Adipose tissue (tissue), 3 donors: Measurements from ENCODE around the gene PIK3C3. TPM values are rescaled to one million over a fixed set of nuclear protein-coding genes. Genes with fewer than 3 reads are reported as not detected.

Experiments used
- H3K27ac ChIP-seq: one replicate; pipeline ENCODE4 v1.5.1; 2013; ENCODE audit warnings: low read depth, low read length
- WGBS, 3 donors: extraction: QIAGEN DNeasy Blood & Tissue Kit; methylation state at CpG; one replicate each; pipeline ENCODE4 v1.1.7; 2013; 5-methylcytosine and 5-hydroxymethylcytosine counted together
- polyA plus RNA-seq, 3 donors: library from polyadenylated mRNA; stranded (reverse); fragments of 200-250 nt; gene quantifications; one replicate each; pipeline ENCODE4 v1.2.3, GENCODE V29; 2013
- donor health status: healthy with polysubstance abuse.
- donor health status: Bipolar disorder and iron deficiency.
- donor health status: healthy.

PIK3C3 gene
- polyA plus RNA-seq, result 10 to 100 TPM; 14.5 to 31.8 (median 20.5) TPM

DNA sequence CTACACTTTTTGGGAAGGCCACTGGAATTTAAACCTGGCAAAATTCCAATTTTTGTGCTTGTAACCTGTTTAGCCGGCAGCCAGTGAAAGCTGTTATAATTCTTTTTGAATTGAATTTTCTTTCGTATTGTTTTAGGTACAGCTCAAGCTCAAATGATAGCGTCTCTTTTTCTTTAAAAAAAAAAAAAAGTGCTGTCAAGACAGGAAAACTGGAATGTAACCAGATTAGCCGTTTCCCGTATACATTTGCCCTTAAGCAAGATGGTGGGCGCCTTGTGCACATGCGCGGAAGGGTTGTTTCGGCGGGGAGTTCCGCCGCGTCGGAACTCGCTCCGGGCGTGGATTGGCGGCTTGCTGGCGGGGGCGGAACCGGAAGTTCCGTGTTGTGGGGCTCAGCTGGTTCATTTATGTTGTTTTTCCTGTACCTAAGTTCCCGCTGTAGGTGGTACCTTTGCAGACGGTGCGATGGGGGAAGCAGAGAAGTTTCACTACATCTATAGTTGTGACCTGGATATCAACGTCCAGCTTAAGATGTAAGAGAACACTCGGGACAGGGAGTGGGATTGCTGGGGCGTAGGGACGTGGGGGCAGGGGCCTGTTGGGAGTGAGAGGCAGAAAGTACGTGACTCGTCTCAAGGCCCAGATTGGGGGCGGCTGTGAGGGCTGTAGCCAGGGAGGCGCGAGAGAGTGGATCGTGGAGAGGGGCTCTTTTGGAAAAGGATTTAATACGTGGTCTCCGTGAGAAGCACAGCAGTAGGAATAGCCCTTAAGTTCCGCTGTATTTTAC is at the start of gene PIK3C3:
PIK3C3 (plus strand) TSS at position 408 of the 787 bp plus-strand sequence; CDS start at position 466, 58 bp downstream.
- 1% methylated on average over 38 of the region's 38 CpGs for WGBS, 3 donors
- H3K27ac ChIP-seq, result no peak within 1 kb of the TSS

DNA sequence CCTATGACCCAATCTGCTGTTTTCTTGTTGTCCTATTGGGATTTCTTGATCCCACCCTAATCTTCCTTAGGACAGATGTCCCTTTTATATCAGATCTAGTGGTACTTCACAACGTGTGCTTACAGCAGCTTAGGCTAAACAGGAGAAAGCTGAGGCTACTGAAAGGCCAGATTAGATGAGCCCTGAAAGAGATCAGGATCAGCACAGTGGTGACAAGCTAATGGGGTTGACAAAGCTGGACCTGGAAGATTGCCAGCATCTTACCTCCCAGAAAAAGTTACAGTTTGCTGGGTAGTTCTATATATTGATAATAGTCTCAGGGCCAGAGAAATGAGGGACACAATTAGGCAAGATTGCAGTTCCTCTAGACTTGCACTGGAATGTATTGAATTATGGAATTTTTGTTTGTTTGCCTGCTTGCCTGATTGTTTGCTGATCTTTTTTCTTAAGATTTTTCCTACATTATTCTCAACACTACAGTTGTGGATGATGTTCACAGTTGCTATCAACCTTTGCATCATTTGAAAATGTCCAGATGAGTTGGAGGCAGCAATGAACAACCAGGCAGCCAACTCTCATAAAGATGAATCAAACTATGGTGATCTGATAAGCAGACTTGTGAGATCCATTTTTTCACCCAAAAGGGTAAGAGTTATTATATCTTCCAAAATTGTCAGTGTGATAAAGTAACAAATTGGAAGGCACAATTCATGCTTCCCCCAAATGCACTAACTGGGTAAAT is 49.1 kb upstream of the PIK3C3 start:
- no peak overlapping the region for H3K27ac ChIP-seq
- WGBS, 3 donors, result 70 to 71% (median 71%) methylated on average over 1 of the region's 1 CpG

DNA sequence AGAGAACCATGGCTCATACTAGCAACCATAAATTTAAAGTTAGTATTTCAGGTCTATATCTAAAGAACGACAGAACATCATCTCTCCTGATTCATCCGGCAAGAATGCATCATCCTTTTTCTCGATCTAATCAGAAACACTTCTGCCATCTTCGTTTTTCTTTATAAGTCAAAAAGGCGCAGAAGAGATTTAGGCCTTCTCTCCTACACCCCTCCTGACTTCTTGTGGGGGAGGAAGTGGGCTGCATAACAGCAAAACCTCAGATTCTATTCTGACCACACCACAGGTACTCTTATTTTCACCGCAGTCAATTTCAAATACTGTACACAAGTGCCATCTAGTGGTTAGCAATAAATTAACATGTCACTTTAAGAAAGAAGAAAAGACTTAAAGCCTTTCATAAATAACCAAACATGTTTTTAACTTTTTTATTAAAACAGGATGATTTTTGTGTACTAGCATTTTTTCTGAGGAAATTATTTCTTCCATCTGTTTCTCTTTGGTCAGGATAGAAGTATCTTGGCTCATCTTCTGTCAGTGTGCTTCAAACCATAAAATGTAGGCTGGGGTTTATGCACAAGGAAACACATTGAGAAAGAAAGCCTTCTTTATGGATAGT is 48.4 kb upstream of the PIK3C3 start:
- 22 to 31% (median 29%) methylated on average over 6 of the region's 6 CpGs for WGBS, 3 donors
- H3K27ac ChIP-seq, result no peak overlapping the region

DNA sequence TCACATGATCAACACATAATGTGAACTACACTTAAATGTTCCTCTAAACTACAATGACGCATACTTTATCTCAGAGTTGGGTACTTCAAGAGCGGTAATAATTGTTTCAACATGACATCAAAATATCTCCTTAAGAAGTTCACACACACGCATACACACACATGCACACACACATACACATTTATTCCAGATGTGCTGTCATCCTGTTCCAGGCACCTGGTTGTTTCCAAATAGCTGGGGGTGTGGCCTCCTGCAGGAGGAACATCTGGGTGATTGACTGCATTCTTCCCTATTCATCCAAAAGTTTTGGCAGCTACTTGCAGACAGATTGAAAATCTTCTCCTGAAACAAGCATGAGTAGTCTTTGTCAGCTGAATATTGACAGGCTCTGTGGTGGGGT is 37.9 kb upstream of the PIK3C3 start:
- 87 to 91% (median 87%) methylated on average over 3 of the region's 3 CpGs for WGBS, 3 donors

DNA sequence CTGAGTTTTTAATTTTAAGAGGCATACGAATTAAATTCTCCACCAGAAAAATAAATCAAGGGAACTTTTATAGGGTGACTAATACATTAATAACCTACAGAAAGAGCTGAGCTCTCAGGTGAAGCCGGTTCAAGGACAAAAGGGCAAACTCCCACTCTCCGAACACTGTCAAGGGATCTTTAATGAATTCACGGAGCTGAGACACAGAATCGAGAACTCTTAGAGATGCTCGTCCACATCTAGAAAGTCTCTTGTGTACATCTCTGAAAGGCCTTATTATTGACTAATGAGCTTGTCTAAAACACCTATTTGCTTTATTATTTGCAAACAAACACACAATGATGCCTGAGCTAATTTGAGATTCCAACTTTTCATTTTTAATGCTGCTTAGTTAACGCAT is 33.3 kb upstream of the PIK3C3 start:
- whole genome bisulfite sequencing, 3 donors, result 85 to 86% (median 86%) methylated on average over 7 of the region's 7 CpGs
- no peak overlapping the region for H3K27ac ChIP-seq

More for the DNA sequence above, 37.9 kb upstream of the PIK3C3 start:
- H3K27ac ChIP-seq, result no peak overlapping the region

DNA sequence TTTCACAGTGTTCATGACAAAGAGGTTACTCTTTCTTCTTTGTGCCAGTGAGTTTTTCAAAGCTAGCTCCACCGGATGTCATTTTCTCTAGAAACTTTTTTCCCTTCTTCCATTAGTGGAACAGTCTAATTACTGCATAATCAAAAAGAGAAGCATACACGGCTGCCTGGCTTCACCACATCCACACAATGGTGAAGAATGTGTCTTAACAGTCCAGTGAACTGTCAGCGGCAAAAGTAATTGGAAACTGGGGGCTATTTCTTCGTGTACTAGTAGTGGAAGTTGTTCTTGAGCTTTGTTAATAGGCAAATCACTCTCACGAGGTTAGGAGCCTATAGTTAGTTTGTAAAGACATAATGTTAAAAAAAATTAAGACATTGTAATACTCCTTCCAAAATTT is 32.9 kb upstream of the PIK3C3 start:
- 75 to 82% (median 80%) methylated on average over 5 of the region's 5 CpGs for WGBS, 3 donors
- no peak overlapping the region for H3K27ac ChIP-seq

DNA sequence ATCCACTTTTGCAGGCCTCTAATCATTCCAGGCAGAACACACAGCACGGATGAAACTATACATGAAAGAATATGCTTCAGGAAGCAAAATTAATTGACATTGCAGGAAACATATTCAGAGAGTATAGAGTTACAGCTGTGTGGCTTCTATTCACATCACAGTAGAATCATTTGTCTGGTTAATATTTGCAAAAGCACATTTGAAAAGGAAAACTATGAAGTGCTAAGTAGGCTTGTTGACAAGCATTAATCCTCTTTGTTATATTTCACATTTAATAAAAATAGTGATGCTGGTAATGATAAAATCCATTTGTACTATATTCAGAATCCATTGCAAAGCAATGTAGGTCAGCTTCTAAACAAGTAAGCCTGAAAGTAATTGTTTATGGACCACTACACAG is 32.2 kb upstream of the PIK3C3 start:
- 47 to 57% (median 48%) methylated on average over 1 of the region's 1 CpG for WGBS, 3 donors

DNA sequence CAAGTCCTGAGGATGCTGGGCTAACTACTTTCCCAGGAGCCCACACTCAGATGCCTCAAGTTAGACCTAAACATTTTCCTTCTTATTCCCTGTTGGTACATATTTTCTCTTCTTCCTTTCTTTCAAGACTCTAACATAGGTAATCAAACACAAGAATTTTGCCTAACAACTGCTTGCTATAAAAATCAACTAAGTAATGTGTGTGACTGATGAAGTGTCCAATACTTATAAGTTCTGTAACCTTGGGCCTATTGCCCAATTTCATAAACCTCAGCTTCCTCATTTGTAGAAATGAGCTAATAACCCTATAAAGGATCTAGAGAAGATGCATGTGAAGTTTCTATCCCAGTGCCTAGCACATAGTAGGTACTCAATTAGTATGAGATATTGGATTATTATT is 31.6 kb upstream of the PIK3C3 start:
- H3K27ac ChIP-seq, result no peak overlapping the region

More for the DNA sequence above, 32.2 kb upstream of the PIK3C3 start:
- no peak overlapping the region for H3K27ac ChIP-seq

DNA sequence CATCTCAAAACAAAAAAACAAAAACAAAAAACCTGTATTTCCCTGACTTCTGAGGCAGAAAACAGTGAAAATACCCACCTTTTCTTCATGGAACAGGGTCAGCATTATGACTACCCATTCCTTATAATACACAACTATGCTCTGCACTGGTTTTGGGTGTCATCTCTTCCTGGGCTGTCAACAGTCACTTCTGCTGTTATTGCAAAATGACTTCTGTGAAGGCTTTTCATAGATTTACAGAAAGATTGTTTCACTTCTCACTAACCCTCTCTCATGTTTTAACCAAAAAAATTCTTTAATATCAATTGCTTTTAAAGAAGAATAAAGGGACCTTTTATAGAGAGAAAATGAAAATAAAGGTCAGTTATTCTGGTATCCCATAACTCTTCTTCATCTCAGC is 26.5 kb upstream of the PIK3C3 start:
- no peak overlapping the region for H3K27ac ChIP-seq

DNA sequence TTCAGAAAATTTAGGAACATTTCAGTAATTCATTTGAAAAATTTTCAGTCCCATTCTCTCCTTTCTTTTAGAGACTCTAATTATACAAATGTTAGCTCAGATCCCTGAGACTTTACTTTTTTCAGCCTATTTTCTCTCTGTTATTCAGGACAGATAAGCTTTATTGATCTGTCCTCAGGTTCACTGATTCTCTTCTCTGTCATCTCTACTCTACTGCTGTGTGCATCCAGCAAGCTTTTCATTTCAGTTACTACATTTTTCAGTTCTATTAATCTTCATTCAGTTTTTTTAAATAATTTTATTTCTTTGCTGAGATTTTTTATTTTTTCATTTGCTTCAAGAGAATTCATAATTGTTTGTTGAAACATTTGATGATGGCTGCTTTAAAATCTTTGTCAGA is 22.1 kb upstream of the PIK3C3 start:
- no peak overlapping the region for H3K27ac ChIP-seq

DNA sequence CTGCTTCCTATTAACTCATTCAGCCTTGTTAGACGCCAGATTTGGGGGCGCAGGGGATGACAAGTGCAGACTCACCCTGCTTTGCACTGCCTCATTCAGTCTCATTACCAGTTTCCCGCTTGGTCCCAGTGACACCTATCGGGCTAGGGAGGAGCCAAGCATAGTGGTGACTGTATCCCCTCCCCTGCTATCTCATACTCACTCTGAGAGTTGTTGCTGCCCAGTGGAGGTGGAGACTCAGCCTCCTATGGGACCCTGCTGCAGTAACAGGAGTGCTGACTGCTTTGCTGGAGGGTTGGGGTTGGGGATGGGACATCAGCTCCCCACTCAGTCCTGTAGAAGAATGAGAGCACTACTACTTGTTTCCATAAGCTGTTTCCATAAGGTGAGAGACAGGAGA is 21.3 kb upstream of the PIK3C3 start:
- WGBS, 3 donors, result 47 to 87% (median 72%) methylated on average over 4 of the region's 4 CpGs

DNA sequence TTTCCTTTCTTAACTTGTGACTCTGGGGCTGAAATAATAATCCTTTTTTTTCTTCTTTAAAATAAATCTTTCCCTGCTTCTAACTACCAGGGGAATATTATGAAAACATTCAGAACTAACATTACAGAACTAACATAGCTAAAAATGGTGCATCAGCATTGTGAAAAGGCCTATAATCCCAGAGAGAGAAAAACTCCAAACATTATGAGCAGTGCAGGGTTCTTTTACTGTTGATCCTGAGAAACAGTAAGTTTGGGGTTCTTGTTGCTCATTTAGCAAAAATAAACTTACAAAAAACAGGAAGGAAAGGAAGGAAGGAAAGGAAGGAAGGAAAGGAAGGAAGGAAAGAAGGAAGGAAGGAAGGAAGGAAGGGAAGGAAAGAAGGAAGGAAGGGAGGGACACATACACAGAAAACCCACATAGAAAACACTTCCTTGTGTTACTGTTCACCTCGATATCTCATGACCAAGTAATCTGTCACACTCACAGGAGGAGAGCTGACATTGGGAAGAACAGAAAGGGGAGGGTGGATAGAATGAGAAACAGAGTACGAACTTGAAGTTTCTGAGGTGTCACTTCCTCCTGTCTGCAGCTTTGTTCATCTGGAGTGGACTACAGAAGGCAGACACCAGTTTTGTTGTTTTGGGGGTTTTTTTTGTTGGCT is 18.4 kb upstream of the PIK3C3 start:
- 12 to 28% (median 20%) methylated on average over 2 of the region's 2 CpGs for WGBS, 3 donors
- no peak overlapping the region for H3K27ac ChIP-seq

More for the DNA sequence above, 21.3 kb upstream of the PIK3C3 start:
- no peak overlapping the region for H3K27ac ChIP-seq

DNA sequence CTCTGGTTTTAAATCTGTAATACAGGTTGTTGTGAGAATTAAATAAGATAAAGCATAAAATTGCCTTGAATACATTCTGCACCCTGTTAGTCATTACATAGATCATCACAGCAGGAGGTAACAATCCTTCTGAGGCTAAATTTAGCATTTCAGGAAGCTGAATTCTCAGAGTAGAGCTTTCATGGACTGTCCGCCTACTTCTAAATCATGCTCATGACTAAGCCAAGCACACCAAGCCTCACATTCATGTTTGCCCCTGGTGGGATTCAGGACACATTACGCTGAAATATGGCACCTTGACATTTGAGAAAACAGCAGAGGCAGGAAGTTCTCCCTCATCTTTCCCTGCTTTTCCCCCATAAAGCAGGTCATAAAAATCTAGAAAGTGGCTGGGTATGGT is 16.6 kb upstream of the PIK3C3 start:
- H3K27ac ChIP-seq, result no peak overlapping the region
- WGBS, 3 donors, result 93 to 100% (median 96%) methylated on average over 2 of the region's 2 CpGs

DNA sequence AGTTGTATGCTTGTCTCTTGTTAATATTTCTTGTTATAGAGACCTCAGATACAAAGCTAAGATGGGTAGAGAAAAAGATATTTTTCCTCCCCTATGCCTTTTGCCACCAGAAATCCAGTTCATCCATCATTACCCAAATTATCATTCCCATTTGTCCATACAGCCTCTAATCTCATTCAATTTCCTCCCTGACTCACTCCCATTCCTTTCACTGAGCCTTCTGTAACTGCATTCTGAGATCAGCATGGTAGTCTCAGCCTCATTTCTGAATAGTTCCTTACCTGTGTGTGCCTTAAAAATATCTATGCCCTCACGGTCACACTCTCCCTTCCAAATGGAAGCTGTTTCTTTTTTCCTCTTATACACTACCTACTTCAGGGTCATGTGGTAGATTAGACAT is 15.7 kb upstream of the PIK3C3 start:
- H3K27ac ChIP-seq, result no peak overlapping the region
- 77 to 94% (median 79%) methylated on average over 1 of the region's 1 CpG for WGBS, 3 donors

DNA sequence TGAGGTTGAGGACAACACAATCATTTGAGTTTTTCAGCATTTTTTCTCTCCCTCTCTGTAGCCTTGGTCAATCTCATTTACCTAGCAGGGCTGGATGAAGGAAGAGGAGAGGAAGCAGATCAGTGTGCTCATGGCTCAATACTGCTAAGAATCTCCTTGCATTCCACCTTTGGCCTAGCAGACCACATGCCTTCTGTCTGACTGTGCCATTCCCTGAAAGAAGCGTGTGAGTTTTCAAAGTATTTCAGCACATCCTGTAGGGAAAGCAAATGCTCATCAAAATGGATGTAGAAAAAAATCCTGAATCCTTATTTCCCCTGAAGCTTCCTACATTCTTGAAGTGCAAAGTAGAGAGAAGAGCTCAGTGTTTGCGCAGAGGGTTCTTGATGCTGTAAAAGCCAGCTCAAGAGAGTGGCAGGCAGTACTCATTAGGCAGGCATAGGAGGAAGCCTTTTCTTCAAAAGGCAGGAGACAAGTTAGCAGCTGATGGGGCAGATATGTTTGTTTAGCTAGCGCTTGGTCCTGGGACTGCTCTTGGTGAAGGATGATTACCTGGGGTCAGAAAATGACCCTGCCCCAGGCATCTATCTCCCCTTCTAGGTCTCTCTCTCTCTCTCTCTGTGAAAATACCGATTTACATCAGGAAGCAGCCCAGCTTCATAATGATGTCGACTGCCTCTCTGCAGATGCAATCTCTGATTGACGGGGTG is 14.4 kb upstream of the PIK3C3 start:
- WGBS, 3 donors, result 43 to 59% (median 58%) methylated on average over 6 of the region's 6 CpGs
- no peak overlapping the region for H3K27ac ChIP-seq

DNA sequence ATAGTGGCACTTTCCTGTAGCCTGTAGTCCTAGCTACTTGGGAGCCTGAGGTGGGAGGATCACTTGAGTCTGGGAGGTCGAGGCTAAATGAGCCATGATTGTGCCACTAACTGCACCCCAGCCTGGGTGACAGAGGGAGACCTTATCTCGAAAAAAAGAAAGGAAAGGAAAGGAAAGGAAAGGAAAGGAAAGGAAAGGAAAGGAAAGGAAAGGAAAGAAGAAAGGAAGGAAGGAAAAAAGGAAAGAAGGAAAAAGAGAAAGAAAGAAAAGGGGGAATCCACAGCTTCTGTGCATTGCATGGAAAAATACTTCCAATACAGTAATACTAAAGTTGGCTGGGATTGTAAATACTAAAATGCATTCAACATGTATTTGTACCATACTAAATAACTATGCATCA is 12.8 kb upstream of the PIK3C3 start:
- 70 to 87% (median 80%) methylated on average over 2 of the region's 2 CpGs for WGBS, 3 donors

DNA sequence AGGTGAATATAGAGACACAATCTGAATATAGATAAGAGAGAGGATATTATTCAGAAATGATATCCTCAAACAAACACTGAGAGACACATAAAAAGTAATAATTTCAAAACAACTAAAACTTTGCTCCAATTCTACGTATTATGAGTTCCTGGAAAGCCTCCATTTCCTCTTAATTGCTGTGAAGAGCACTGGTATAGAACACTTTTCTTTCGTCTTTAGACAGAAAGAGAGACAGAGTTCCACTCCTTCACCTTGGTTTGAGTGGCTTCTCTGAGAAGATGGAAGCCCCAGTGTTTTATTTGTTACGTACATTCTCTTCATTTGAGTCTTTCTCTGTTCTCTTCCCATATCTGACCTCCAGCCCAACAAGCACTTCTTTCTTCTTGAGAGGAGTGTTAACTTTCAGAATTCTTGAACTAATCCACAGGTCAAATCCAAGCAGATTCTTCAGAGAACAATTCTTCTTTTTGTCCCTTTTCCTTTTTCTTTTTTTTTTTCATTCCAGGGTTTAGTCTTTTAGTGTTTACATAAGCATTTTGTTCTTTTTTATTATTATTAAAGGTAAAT is 6.4 kb upstream of the PIK3C3 start:
- H3K27ac ChIP-seq, result no peak overlapping the region
- WGBS, 3 donors, result 69 to 80% (median 80%) methylated on average over 3 of the region's 3 CpGs

More for the DNA sequence above, 12.8 kb upstream of the PIK3C3 start:
- H3K27ac ChIP-seq, result no peak overlapping the region
